ENCODE results near the gene DPAGT1. TPM values are rescaled to one million over a fixed set of nuclear protein-coding genes. Genes with fewer than 3 reads are reported as not detected.
A peak's percentile ranks its signal among the peaks of the same experiment; 100 is the strongest.

Gene DPAGT1
- total RNA-seq, 1 donor from 2014 or later, result 18.2 TPM

- Histone ChIP-seq H3K9me3 (no peaks in the 10 kb centered on the region), H3K4me3 (peak overlapping the region; percentile 71 to 96), H3K4me1 (peaks cover 39% of the 10 kb centered on the region), H3K27me3 (no peaks in the 10 kb centered on the region), H3K36me3 (peaks cover 0 to 21% of the 10 kb centered on the region in 2 donors), H3K27ac (no peak overlapping the region)
- no peak for DNase-seq (ENCODE audit: extremely low spot score in 2 of 2)
- intact Hi-C loops (cut with DNase I), result loop anchor here (10.0 kb wide), 1 partner anchor 234 kb away; the partner anchor contains the start of gene RNF26
- no peak for TF ChIP-seq POLR2A (IDR thresholded peaks at IDR 0.05)
- no peak for TF ChIP-seq POLR2AphosphoS5 (IDR thresholded peaks at IDR 0.05; ENCODE audit: insufficient read depth in 1 of 2, low read depth in 1 of 2)
- TF ChIP-seq, protein P1, sequence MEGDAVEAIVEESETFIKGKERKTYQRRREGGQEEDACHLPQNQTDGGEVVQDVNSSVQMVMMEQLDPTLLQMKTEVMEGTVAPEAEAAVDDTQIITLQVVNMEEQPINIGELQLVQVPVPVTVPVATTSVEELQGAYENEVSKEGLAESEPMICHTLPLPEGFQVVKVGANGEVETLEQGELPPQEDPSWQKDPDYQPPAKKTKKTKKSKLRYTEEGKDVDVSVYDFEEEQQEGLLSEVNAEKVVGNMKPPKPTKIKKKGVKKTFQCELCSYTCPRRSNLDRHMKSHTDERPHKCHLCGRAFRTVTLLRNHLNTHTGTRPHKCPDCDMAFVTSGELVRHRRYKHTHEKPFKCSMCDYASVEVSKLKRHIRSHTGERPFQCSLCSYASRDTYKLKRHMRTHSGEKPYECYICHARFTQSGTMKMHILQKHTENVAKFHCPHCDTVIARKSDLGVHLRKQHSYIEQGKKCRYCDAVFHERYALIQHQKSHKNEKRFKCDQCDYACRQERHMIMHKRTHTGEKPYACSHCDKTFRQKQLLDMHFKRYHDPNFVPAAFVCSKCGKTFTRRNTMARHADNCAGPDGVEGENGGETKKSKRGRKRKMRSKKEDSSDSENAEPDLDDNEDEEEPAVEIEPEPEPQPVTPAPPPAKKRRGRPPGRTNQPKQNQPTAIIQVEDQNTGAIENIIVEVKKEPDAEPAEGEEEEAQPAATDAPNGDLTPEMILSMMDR (IDR thresholded peaks at IDR 0.05), result no peak
Measured at GRCh38 chr11:119100246-119100970, 1.2 kb downstream of the DPAGT1 start.

DNA sequence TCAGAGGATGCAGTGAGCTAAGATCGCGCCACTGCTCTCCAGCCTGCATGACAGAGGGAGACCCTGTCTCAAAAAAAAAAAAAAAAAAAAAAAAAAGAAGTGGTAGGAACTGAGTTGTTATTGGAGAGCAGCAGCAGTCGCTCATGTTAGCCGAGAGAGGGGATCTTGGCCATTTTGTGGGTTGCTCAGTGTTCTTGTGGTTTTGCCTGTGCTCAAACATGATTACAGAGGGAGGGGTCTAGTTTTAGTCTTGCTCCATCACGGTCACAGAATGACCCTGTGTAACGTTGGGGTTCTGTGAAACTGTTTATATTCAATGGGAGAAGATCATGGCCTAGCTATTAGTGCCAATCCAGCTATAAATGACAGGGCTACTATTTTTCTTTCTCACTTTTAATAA lies 1.9 kb downstream of the DPAGT1 start:
- TF ChIP-seq POLR2A (IDR thresholded peaks at IDR 0.05), result no peak
- TF ChIP-seq, protein P1 (IDR thresholded peaks at IDR 0.05), result no peak
- no peak for TF ChIP-seq POLR2AphosphoS5 (IDR thresholded peaks at IDR 0.05; ENCODE audit: insufficient read depth in 1 of 2, low read depth in 1 of 2)
- Histone ChIP-seq H3K4me3 (no peak overlapping the region), H3K27me3 (no peaks in the 10 kb centered on the region), H3K9me3 (no peaks in the 10 kb centered on the region), H3K36me3 (peaks cover 0 to 21% of the 10 kb centered on the region in 2 donors), H3K27ac (no peak overlapping the region), H3K4me1 (peaks cover 39% of the 10 kb centered on the region)
- intact Hi-C loops (cut with DNase I), result loop anchor here (10.0 kb wide), 2 partner anchors 105 to 235 kb away; partner anchors contain the start of genes CBL and RNF26
- DNase-seq (ENCODE audit: extremely low spot score in 2 of 2), result no peak

DNA sequence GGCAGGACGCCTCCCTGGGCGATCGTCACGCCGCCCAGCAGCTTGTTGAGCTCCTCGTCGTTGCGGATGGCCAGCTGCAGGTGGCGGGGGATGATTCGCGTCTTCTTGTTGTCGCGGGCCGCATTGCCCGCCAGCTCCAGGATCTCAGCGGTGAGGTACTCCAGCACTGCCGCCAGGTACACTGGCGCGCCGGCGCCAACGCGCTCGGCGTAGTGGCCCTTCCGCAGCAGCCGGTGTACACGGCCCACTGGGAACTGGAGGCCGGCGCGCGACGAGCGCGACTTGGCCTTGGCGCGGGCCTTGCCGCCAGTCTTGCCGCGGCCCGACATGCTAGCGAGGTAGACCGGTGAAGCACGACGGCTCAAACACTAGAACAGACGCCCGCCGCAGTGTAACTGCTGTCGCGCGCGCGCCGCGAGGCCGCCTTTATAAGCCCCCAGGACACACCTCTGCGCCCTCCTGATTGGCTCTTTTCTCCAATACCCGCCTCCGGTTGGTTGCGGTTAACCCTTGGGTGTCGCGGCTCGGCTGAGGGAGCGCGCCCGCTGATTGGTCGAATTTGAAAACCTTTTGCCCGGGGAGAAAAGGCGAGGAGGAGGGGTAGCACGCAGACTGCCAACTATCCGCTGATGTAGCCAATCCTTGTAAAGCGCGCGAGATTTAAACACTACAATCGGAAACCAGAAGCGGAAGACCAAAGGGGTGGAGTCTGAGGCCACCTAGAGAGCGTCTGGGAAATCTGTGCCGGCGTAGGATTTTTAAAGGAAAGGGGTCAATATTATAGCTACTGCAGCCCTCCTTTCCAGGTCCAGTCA lies 6.4 kb downstream of the DPAGT1 start:
- TF ChIP-seq POLR2AphosphoS5 (IDR thresholded peaks at IDR 0.05; ENCODE audit: insufficient read depth in 1 of 2, low read depth in 1 of 2) (peak; percentile 96 to 100), POLR2A (IDR thresholded peaks at IDR 0.05) (peak in 1 of 2 donors; percentile 99)
- TF ChIP-seq, protein P1 (IDR thresholded peaks at IDR 0.05), result peak in 1 of 3 experiments; percentile 13
- Histone ChIP-seq H3K4me3 (peak overlapping the region; percentile 59 to 92), H3K9me3 (no peaks in the 10 kb centered on the region), H3K36me3 (peaks cover 0 to 21% of the 10 kb centered on the region in 2 donors), H3K27me3 (no peaks in the 10 kb centered on the region), H3K27ac (peak overlapping the region; percentile 95), H3K4me1 (peaks cover 34% of the 10 kb centered on the region)
- DNase-seq (ENCODE audit: extremely low spot score in 2 of 2), result peak; percentile 99 to 100
- intact Hi-C loops (cut with DNase I), result loop anchor here (10.0 kb wide), 1 partner anchor 110 kb away; the partner anchor contains the start of gene CBL

DNA sequence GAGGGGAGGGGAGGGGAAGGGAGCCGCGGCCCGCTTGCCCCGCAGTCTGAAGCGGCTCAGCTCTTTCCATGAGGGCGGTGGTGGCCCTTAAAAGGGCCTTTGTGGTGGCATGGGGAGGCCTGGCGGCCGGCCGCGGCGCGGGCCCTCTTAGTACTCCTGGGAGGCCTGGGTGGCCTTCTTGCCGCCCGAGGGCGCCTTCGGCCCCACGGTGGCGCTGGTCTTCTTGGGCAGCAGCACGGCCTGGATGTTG lies 6.9 kb downstream of the DPAGT1 start:
- Histone ChIP-seq H3K36me3 (peaks cover 0 to 21% of the 10 kb centered on the region in 2 donors), H3K27ac (peak overlapping the region; percentile 95), H3K27me3 (no peaks in the 10 kb centered on the region), H3K4me1 (peaks cover 29% of the 10 kb centered on the region), H3K4me3 (peak overlapping the region; percentile 59 to 92), H3K9me3 (no peaks in the 10 kb centered on the region)
- no peak for DNase-seq (ENCODE audit: extremely low spot score in 2 of 2)
- TF ChIP-seq POLR2A (IDR thresholded peaks at IDR 0.05), result no peak
- TF ChIP-seq, protein P1 (IDR thresholded peaks at IDR 0.05), result peak in 1 of 3 experiments; percentile 74
- no peak for TF ChIP-seq POLR2AphosphoS5 (IDR thresholded peaks at IDR 0.05; ENCODE audit: insufficient read depth in 1 of 2, low read depth in 1 of 2)
- intact Hi-C loops (cut with DNase I), result loop anchor here (10.0 kb wide), 1 partner anchor 110 kb away; the partner anchor contains the start of gene CBL
